Suprapubic skin (tissue), 4 donors: ENCODE measurements around the gene JAKMIP3. TPM values are rescaled to one million over a fixed set of nuclear protein-coding genes. Genes with fewer than 3 reads are reported as not detected.

Source experiments
- DNase-seq, 2 donors: peaks; one replicate each; pipeline ENCODE4 v3.0.0-alpha.2; 2019; ENCODE audit warnings: low spot score in 2 of 2
- H3K27ac ChIP-seq: fragments of 200-600 bp; sonication (generic); one replicate; pipeline ENCODE4 v1.5.1; 2019
- H3K27me3 ChIP-seq: fragments of 200-600 bp; sonication (generic); one replicate; pipeline ENCODE4 v1.5.1; 2019
- H3K36me3 ChIP-seq: fragments of 200-600 bp; sonication (generic); one replicate; pipeline ENCODE4 v1.5.1; 2019
- H3K4me1 ChIP-seq: fragments of 200-600 bp; sonication (generic); one replicate; pipeline ENCODE4 v1.5.1; 2019
- H3K4me3 ChIP-seq: fragments of 200-600 bp; sonication (generic); one replicate; pipeline ENCODE4 v1.5.1; 2019; ENCODE audit warnings: mild to moderate bottlenecking
- H3K9me3 ChIP-seq: fragments of 200-600 bp; sonication (generic); one replicate; pipeline ENCODE4 v1.5.1; 2019
- EP300 ChIP-seq: sonication (generic); formaldehyde crosslinking; IDR thresholded peaks from one replicate; pipeline ENCODE4 v1.6.1; 2017; ENCODE audit warnings: antibody characterized with exemption
- POLR2A ChIP-seq, 2 donors: fragments of 450-650 bp; IDR thresholded peaks; one replicate each; pipeline ENCODE4 v1.6.1; 2017; ENCODE audit warnings: antibody characterized with exemption in 2 of 2, mild to moderate bottlenecking in 2 of 2, moderate library complexity in 2 of 2
- POLR2AphosphoS5 ChIP-seq, 3 donors: sonication (generic); formaldehyde crosslinking; IDR thresholded peaks; one replicate each; pipeline ENCODE4 v1.6.1; 2017; ENCODE audit warnings: antibody characterized with exemption in 3 of 3
- WGBS: methylation state at CpG from one replicate; pipeline ENCODE4 v1.1.5; 2018; 5-methylcytosine and 5-hydroxymethylcytosine counted together
- total RNA-seq, 4 donors: library from RNA; depleted of rRNA; stranded (reverse); fragments of >200 nt; gene quantifications; one replicate each; pipeline ENCODE4 v1.1.0, GENCODE V29; 2016
- TF ChIP-seq, protein P1 (sequence below), 2 donors: fragments of 200-600 bp in 1 of 2; fragments of 450-650 bp in 1 of 2; sonication (generic) in 1 of 2; IDR thresholded peaks; one replicate each; pipeline ENCODE4 v1.5.1; 2016 to 2019; ENCODE audit warnings: antibody characterized with exemption in 2 of 2, mild to moderate bottlenecking in 1 of 2, moderate library complexity in 1 of 2

JAKMIP3 gene
- total RNA-seq, 4 donors from 2014 or later, result 0.15 to 2.4 (median 0.51) TPM

GRCh38 chr10:132113206-132113605, 47.5 kb downstream of the JAKMIP3 start:
- Histone ChIP-seq H3K4me1 (no peaks in the 10 kb centered on the region), H3K27ac (no peak overlapping the region), H3K4me3 (no peak overlapping the region), H3K9me3 (no peaks in the 10 kb centered on the region), H3K36me3 (no peaks in the 10 kb centered on the region), H3K27me3 (no peaks in the 10 kb centered on the region)
- TF ChIP-seq EP300 (no peak), POLR2AphosphoS5 (IDR thresholded peaks at IDR 0.05) (no peak), POLR2A (IDR thresholded peaks at IDR 0.05) (no peak)
- TF ChIP-seq, protein P1, sequence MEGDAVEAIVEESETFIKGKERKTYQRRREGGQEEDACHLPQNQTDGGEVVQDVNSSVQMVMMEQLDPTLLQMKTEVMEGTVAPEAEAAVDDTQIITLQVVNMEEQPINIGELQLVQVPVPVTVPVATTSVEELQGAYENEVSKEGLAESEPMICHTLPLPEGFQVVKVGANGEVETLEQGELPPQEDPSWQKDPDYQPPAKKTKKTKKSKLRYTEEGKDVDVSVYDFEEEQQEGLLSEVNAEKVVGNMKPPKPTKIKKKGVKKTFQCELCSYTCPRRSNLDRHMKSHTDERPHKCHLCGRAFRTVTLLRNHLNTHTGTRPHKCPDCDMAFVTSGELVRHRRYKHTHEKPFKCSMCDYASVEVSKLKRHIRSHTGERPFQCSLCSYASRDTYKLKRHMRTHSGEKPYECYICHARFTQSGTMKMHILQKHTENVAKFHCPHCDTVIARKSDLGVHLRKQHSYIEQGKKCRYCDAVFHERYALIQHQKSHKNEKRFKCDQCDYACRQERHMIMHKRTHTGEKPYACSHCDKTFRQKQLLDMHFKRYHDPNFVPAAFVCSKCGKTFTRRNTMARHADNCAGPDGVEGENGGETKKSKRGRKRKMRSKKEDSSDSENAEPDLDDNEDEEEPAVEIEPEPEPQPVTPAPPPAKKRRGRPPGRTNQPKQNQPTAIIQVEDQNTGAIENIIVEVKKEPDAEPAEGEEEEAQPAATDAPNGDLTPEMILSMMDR (IDR thresholded peaks at IDR 0.05), result no peak
- WGBS, result 71% methylated on average over 6 of the region's 6 CpGs
- DNase-seq, result peak in 1 of 2 donors; percentile 50

- peak in 1 of 2 donors; percentile 43 for DNase-seq
- H3K9me3 ChIP-seq, result no peaks in the 10 kb centered on the region
- TF ChIP-seq POLR2A (IDR thresholded peaks at IDR 0.05), result no peak
- TF ChIP-seq, protein P1 (IDR thresholded peaks at IDR 0.05), result no peak
- TF ChIP-seq POLR2AphosphoS5 (IDR thresholded peaks at IDR 0.05), result no peak
- no peak for TF ChIP-seq EP300
- H3K4me3 ChIP-seq, result no peak overlapping the region
- no peak overlapping the region for H3K27ac ChIP-seq
- no peaks in the 10 kb centered on the region for H3K27me3 ChIP-seq
- no peaks in the 10 kb centered on the region for H3K36me3 ChIP-seq
- no peaks in the 10 kb centered on the region for H3K4me1 ChIP-seq
- 82% methylated on average over 14 of the region's 14 CpGs for WGBS
Measured at GRCh38 chr10:132113766-132114365, 48.1 kb downstream of the JAKMIP3 start.

GRCh38 chr10:132114953-132115520, 49.3 kb downstream of the JAKMIP3 start:
- peak; percentile 38 to 67 for DNase-seq
- TF ChIP-seq POLR2A (IDR thresholded peaks at IDR 0.05), result no peak
- TF ChIP-seq, protein P1 (IDR thresholded peaks at IDR 0.05), result no peak
- no peak for TF ChIP-seq POLR2AphosphoS5 (IDR thresholded peaks at IDR 0.05)
- no peak for TF ChIP-seq EP300

More at GRCh38 chr10:132114953-132115520, 49.3 kb downstream of the JAKMIP3 start:
- 96% methylated on average over 24 of the region's 24 CpGs for WGBS
- Histone ChIP-seq H3K27me3 (no peaks in the 10 kb centered on the region), H3K36me3 (no peaks in the 10 kb centered on the region), H3K4me3 (no peak overlapping the region), H3K27ac (no peak overlapping the region), H3K4me1 (no peaks in the 10 kb centered on the region), H3K9me3 (no peaks in the 10 kb centered on the region)

Other genes starting within 250 kb of the JAKMIP3 start
- 10 to 100 TPM; 22.6 to 67.2 (median 30.1) TPM for gene PPP2R2D, start 164.9 kb upstream of the JAKMIP3 start, total RNA-seq
- 100 to 1,000 TPM in 3 of 4 donors, 10 to 100 TPM in 1; 81.2 to 162 (median 135) TPM for gene BNIP3, start 84.0 kb upstream of the JAKMIP3 start, total RNA-seq
- 1 to 10 TPM in 1 of 4 donors, under 1 TPM in 2, not detected in 1; 0.38 to 1.7 (median 0.91) TPM for gene DPYSL4, start 121.0 kb downstream of the JAKMIP3 start, total RNA-seq
- gene STK32C, start 242.0 kb downstream of the JAKMIP3 start, total RNA-seq, result 1 to 10 TPM; 1.3 to 5.6 (median 4.7) TPM